Measurements from ENCODE around the gene SORCS3.

DNA sequence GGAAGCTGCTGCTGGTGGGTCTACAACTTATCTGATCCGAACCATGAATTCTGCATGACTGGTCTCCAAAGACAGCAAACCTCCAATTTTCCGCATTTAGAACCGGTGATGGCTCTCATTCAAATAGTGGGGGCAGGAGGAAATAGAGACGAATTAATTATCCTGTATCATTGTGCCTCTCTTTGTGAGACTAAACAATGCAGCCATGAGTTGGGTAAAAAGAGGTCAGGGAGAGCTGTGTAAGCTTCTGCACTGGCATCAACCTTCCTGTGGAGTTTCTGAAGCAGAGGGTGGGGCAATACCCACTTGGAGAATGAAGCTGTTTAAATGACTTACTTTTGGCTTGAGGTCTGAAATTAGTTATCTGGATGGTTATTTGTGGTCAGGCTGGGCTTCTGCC is 266.4 kb downstream of the SORCS3 start:
- TF ChIP-seq MTF1 (CRISPR knock-in tag; IDR thresholded peaks at IDR 0.05; ENCODE audit: borderline replicate concordance): no peak
- TF ChIP-seq ELF4 (CRISPR knock-in tag; IDR thresholded peaks at IDR 0.05): no peak
- TF ChIP-seq, protein P1, sequence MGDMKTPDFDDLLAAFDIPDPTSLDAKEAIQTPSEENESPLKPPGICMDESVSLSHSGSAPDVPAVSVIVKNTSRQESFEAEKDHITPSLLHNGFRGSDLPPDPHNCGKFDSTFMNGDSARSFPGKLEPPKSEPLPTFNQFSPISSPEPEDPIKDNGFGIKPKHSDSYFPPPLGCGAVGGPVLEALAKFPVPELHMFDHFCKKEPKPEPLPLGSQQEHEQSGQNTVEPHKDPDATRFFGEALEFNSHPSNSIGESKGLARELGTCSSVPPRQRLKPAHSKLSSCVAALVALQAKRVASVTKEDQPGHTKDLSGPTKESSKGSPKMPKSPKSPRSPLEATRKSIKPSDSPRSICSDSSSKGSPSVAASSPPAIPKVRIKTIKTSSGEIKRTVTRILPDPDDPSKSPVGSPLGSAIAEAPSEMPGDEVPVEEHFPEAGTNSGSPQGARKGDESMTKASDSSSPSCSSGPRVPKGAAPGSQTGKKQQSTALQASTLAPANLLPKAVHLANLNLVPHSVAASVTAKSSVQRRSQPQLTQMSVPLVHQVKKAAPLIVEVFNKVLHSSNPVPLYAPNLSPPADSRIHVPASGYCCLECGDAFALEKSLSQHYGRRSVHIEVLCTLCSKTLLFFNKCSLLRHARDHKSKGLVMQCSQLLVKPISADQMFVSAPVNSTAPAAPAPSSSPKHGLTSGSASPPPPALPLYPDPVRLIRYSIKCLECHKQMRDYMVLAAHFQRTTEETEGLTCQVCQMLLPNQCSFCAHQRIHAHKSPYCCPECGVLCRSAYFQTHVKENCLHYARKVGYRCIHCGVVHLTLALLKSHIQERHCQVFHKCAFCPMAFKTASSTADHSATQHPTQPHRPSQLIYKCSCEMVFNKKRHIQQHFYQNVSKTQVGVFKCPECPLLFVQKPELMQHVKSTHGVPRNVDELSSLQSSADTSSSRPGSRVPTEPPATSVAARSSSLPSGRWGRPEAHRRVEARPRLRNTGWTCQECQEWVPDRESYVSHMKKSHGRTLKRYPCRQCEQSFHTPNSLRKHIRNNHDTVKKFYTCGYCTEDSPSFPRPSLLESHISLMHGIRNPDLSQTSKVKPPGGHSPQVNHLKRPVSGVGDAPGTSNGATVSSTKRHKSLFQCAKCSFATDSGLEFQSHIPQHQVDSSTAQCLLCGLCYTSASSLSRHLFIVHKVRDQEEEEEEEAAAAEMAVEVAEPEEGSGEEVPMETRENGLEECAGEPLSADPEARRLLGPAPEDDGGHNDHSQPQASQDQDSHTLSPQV (IDR thresholded peaks at IDR 0.05): no peak
- TF ChIP-seq, protein P2, sequence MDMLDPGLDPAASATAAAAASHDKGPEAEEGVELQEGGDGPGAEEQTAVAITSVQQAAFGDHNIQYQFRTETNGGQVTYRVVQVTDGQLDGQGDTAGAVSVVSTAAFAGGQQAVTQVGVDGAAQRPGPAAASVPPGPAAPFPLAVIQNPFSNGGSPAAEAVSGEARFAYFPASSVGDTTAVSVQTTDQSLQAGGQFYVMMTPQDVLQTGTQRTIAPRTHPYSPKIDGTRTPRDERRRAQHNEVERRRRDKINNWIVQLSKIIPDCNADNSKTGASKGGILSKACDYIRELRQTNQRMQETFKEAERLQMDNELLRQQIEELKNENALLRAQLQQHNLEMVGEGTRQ (CRISPR knock-in tag; IDR thresholded peaks at IDR 0.05): no peak
- TF ChIP-seq KDM5B (IDR thresholded peaks at IDR 0.05; ENCODE audit: insufficient replicate concordance, low read depth, low read length): no peak
- no peak for TF ChIP-seq ZNF589 (CRISPR knock-in tag; IDR thresholded peaks at IDR 0.05; ENCODE audit: low read depth)
- TF ChIP-seq, protein P3, sequence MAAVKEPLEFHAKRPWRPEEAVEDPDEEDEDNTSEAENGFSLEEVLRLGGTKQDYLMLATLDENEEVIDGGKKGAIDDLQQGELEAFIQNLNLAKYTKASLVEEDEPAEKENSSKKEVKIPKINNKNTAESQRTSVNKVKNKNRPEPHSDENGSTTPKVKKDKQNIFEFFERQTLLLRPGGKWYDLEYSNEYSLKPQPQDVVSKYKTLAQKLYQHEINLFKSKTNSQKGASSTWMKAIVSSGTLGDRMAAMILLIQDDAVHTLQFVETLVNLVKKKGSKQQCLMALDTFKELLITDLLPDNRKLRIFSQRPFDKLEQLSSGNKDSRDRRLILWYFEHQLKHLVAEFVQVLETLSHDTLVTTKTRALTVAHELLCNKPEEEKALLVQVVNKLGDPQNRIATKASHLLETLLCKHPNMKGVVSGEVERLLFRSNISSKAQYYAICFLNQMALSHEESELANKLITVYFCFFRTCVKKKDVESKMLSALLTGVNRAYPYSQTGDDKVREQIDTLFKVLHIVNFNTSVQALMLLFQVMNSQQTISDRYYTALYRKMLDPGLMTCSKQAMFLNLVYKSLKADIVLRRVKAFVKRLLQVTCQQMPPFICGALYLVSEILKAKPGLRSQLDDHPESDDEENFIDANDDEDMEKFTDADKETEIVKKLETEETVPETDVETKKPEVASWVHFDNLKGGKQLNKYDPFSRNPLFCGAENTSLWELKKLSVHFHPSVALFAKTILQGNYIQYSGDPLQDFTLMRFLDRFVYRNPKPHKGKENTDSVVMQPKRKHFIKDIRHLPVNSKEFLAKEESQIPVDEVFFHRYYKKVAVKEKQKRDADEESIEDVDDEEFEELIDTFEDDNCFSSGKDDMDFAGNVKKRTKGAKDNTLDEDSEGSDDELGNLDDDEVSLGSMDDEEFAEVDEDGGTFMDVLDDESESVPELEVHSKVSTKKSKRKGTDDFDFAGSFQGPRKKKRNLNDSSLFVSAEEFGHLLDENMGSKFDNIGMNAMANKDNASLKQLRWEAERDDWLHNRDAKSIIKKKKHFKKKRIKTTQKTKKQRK (IDR thresholded peaks at IDR 0.05; ENCODE audit: borderline replicate concordance, low read depth, low read length): no peak
- no peak for TF ChIP-seq ELF1 (tag; IDR thresholded peaks at IDR 0.05)

All from K562 (cell line).